HG02623 (cell line): Measurements from ENCODE around the gene TEX13A.

Experiments used
- ATAC-seq: cut with Tn5 transposase; IDR thresholded peaks from one replicate; pipeline ENCODE4 v1.9.1; 2021; ENCODE audit warnings: moderate library complexity; ENCODE audit not compliant: unreplicated experiment

The TEX13A gene

DNA sequence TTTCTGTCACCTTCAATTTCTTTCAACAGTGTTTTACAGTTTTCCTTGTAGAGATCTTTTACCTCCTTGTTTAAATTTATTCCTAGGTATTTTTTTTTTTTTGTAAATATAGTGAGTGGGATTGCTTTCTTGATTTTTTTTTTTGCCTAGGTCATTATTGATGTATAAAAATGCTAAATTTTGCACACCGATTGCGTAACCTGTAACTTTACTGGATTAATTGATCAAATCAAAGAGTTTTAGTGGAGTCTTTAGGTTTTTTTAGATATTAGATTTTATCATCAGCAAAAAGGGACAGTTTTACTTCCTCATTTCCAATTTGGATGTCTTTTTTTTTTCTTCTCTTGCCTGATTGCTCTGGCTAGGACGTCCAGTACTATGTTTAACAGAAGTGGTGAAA is 40.9 kb downstream of the TEX13A start:
- no peak for ATAC-seq

DNA sequence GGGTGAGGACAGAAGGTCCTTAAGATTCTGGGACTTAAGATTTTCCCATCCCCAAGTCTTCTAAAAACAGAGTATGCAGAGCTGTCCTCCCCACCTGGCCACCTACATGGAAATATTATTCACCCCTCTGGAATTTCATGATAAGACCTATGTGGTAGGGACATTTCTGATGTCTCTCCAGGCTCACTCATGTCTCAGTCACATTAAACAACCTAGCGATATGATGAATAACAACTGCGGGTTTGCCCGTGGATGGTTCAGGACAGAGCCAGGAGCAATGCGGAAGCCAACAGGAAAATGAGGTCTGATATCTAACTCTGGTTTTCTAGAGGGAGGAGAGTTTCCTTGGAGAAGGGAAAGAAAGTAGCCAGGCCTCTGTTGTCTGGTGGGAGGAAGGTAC is 47.4 kb downstream of the TEX13A start:
- no peak for ATAC-seq
